ENCODE measurements around the gene KCNK5. TPM values are rescaled to one million over a fixed set of nuclear protein-coding genes. Genes with fewer than 3 reads are reported as not detected.

KCNK5 gene
- total and polyA plus RNA-seq, 4 donors: 3.7 to 19.1 (median 7.5) TPM

GRCh38 chr6:39172377-39172757, 56.9 kb downstream of the KCNK5 start:
- TF ChIP-seq YY1 (IDR thresholded peaks at IDR 0.05): no peak
- TF ChIP-seq, protein P1, sequence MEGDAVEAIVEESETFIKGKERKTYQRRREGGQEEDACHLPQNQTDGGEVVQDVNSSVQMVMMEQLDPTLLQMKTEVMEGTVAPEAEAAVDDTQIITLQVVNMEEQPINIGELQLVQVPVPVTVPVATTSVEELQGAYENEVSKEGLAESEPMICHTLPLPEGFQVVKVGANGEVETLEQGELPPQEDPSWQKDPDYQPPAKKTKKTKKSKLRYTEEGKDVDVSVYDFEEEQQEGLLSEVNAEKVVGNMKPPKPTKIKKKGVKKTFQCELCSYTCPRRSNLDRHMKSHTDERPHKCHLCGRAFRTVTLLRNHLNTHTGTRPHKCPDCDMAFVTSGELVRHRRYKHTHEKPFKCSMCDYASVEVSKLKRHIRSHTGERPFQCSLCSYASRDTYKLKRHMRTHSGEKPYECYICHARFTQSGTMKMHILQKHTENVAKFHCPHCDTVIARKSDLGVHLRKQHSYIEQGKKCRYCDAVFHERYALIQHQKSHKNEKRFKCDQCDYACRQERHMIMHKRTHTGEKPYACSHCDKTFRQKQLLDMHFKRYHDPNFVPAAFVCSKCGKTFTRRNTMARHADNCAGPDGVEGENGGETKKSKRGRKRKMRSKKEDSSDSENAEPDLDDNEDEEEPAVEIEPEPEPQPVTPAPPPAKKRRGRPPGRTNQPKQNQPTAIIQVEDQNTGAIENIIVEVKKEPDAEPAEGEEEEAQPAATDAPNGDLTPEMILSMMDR (IDR thresholded peaks at IDR 0.05; ENCODE audit: low read depth, low read length, missing input control): no peak
- TF ChIP-seq, protein P2, sequence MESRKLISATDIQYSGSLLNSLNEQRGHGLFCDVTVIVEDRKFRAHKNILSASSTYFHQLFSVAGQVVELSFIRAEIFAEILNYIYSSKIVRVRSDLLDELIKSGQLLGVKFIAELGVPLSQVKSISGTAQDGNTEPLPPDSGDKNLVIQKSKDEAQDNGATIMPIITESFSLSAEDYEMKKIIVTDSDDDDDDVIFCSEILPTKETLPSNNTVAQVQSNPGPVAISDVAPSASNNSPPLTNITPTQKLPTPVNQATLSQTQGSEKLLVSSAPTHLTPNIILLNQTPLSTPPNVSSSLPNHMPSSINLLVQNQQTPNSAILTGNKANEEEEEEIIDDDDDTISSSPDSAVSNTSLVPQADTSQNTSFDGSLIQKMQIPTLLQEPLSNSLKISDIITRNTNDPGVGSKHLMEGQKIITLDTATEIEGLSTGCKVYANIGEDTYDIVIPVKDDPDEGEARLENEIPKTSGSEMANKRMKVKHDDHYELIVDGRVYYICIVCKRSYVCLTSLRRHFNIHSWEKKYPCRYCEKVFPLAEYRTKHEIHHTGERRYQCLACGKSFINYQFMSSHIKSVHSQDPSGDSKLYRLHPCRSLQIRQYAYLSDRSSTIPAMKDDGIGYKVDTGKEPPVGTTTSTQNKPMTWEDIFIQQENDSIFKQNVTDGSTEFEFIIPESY (IDR thresholded peaks at IDR 0.05): no peak
- no peak for TF ChIP-seq RXRA (IDR thresholded peaks at IDR 0.05)
- no peak overlapping the region for H3K4me3 ChIP-seq (ENCODE audit: low read depth in 1 of 3, low read length in 3 of 3)
- no peaks in the 10 kb centered on the region for H3K4me1 ChIP-seq (ENCODE audit: control insufficient read depth in 4 of 4, insufficient read depth in 4 of 4, low read length in 3 of 4)
- no peak overlapping the region for H3K9ac ChIP-seq (ENCODE audit: low read depth in 1 of 2, low read length in 2 of 2)
- no peak overlapping the region for H3K27ac ChIP-seq (ENCODE audit: low read depth in 1 of 2, low read length in 2 of 2)
- no peaks in the 10 kb centered on the region for H3K27me3 ChIP-seq (ENCODE audit: control insufficient read depth in 4 of 4, insufficient read depth in 4 of 4, low read length in 3 of 4)
- peaks cover 0 to 9% (median 4%) of the 10 kb centered on the region in 4 donors for H3K9me3 ChIP-seq (ENCODE audit: control insufficient read depth in 4 of 4, low read length in 3 of 4)
- WGBS: 80% methylated on average over 5 of the region's 5 CpGs
- DNase-seq (ENCODE audit: low spot score): no peak
- H3K36me3 ChIP-seq (ENCODE audit: control insufficient read depth in 4 of 4, insufficient read depth in 3 of 4, low read depth in 1 of 4, low read length in 3 of 4): no peaks in the 10 kb centered on the region

GRCh38 chr6:39171489-39172376, 57.5 kb downstream of the KCNK5 start:
- H3K9me3 ChIP-seq (ENCODE audit: control insufficient read depth in 4 of 4, low read length in 3 of 4): peaks cover 0 to 6% (median 3%) of the 10 kb centered on the region in 4 donors
- H3K27me3 ChIP-seq (ENCODE audit: control insufficient read depth in 4 of 4, insufficient read depth in 4 of 4, low read length in 3 of 4): no peaks in the 10 kb centered on the region
- 91% methylated on average over 4 of the region's 4 CpGs for WGBS
- no peaks in the 10 kb centered on the region for H3K4me1 ChIP-seq (ENCODE audit: control insufficient read depth in 4 of 4, insufficient read depth in 4 of 4, low read length in 3 of 4)
- no peak overlapping the region for H3K4me3 ChIP-seq (ENCODE audit: low read depth in 1 of 3, low read length in 3 of 3)
- DNase-seq (ENCODE audit: low spot score): no peak
- no peak overlapping the region for H3K27ac ChIP-seq (ENCODE audit: low read depth in 1 of 2, low read length in 2 of 2)
- no peaks in the 10 kb centered on the region for H3K36me3 ChIP-seq (ENCODE audit: control insufficient read depth in 4 of 4, insufficient read depth in 3 of 4, low read depth in 1 of 4, low read length in 3 of 4)
- no peak for TF ChIP-seq GABPA (IDR thresholded peaks at IDR 0.05 in 1 of 2, conservative IDR thresholded peaks at IDR 0.05 in 1 of 2)
- no peak overlapping the region for H3K9ac ChIP-seq (ENCODE audit: low read depth in 1 of 2, low read length in 2 of 2)

- DNase-seq (ENCODE audit: low spot score): no peak
- Histone ChIP-seq H3K27ac (ENCODE audit: low read depth in 1 of 2, low read length in 2 of 2) (no peak overlapping the region), H3K4me3 (ENCODE audit: low read depth in 1 of 3, low read length in 3 of 3) (no peak overlapping the region), H3K27me3 (ENCODE audit: control insufficient read depth in 4 of 4, insufficient read depth in 4 of 4, low read length in 3 of 4) (no peaks in the 10 kb centered on the region), H3K9me3 (ENCODE audit: control insufficient read depth in 4 of 4, low read length in 3 of 4) (peaks cover 0 to 6% (median 3%) of the 10 kb centered on the region in 4 donors), H3K36me3 (ENCODE audit: control insufficient read depth in 4 of 4, insufficient read depth in 3 of 4, low read depth in 1 of 4, low read length in 3 of 4) (no peaks in the 10 kb centered on the region), H3K9ac (ENCODE audit: low read depth in 1 of 2, low read length in 2 of 2) (no peak overlapping the region), H3K4me1 (ENCODE audit: control insufficient read depth in 4 of 4, insufficient read depth in 4 of 4, low read length in 3 of 4) (peaks cover 0 to 2% (median 0%) of the 10 kb centered on the region in 4 donors)
- 97% methylated on average over 3 of the region's 3 CpGs for WGBS
- no peak for TF ChIP-seq NR2F2 (IDR thresholded peaks at IDR 0.05)
- no peak for TF ChIP-seq FOXA1 (IDR thresholded peaks at IDR 0.05)
- TF ChIP-seq, protein P3, sequence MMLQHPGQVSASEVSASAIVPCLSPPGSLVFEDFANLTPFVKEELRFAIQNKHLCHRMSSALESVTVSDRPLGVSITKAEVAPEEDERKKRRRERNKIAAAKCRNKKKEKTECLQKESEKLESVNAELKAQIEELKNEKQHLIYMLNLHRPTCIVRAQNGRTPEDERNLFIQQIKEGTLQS (IDR thresholded peaks at IDR 0.05): no peak
- no peak for TF ChIP-seq HNF4A (conservative IDR thresholded peaks at IDR 0.05)
- TF ChIP-seq EGR1 (IDR thresholded peaks at IDR 0.05; ENCODE audit: low read depth in 2 of 2): no peak
Observed at GRCh38 chr6:39170860-39171259, 58.4 kb downstream of the KCNK5 start.
